Trophoblast cell (in vitro differentiated cells and primary cell): ENCODE measurements around the gene EVI5.
"Not testable (repeated sequence)": the region's sequence is repeated elsewhere in the genome, so short reads cannot be mapped to it uniquely, and the experiment has no call there.

ENCODE experiments used
- DNase-seq, 2 donors: peaks; one replicate each; pipeline ENCODE4 v3.0.0-alpha.2; 2016
- H2AFZ ChIP-seq: 2 replicates; pipeline ENCODE4 v1.6.1; 2013; ENCODE audit warnings: low read length, moderate library complexity, mild to moderate bottlenecking; ENCODE audit not compliant: insufficient read depth, poor library complexity
- H2AK5ac ChIP-seq: 2 replicates; pipeline ENCODE4 v1.6.1; 2013; ENCODE audit warnings: mild to moderate bottlenecking, low read length
- H2BK120ac ChIP-seq: 2 replicates; pipeline ENCODE4 v1.6.1; 2013; ENCODE audit warnings: low read length, mild to moderate bottlenecking, moderate library complexity; ENCODE audit not compliant: insufficient read depth, poor library complexity
- H2BK12ac ChIP-seq: 2 replicates; pipeline ENCODE4 v1.6.1; 2013; ENCODE audit warnings: mild to moderate bottlenecking, low read length, moderate library complexity
- H2BK5ac ChIP-seq: 2 replicates; pipeline ENCODE4 v1.6.1; 2013; ENCODE audit warnings: low read length, low read depth, moderate library complexity, mild to moderate bottlenecking; ENCODE audit not compliant: poor library complexity
- H3K14ac ChIP-seq: 2 replicates; pipeline ENCODE4 v1.6.1; 2013; ENCODE audit warnings: mild to moderate bottlenecking, low read length
- H3K18ac ChIP-seq: 2 replicates; pipeline ENCODE4 v1.6.1; 2013; ENCODE audit warnings: mild to moderate bottlenecking, low read length
- H3K23ac ChIP-seq: 2 replicates; pipeline ENCODE4 v1.6.1; 2013; ENCODE audit warnings: low read length
- H3K27ac ChIP-seq: 2 replicates; pipeline ENCODE4 v1.5.1; 2013; ENCODE audit warnings: low read depth, mild to moderate bottlenecking, inconsistent platforms, low read length, moderate library complexity
- H3K27me3 ChIP-seq: 2 replicates; pipeline ENCODE4 v1.6.1; 2013; ENCODE audit warnings: inconsistent platforms, mild to moderate bottlenecking, low read length, moderate library complexity; ENCODE audit not compliant: insufficient read depth
- H3K36me3 ChIP-seq, 2 experiments: 1 replicate in 1 of 2; 2 replicates in 1 of 2; pipeline ENCODE4 v1.6.1; 2013; ENCODE audit warnings: low read length in 2 of 2, mild to moderate bottlenecking in 2 of 2, moderate library complexity in 1 of 2; ENCODE audit not compliant: insufficient read depth in 2 of 2, control insufficient read depth in 1 of 2
- H3K4ac ChIP-seq: 2 replicates; pipeline ENCODE4 v1.6.1; 2013; ENCODE audit warnings: low read depth, mild to moderate bottlenecking, low read length, moderate library complexity
- H3K4me1 ChIP-seq, 2 experiments: 1 replicate in 1 of 2; 2 replicates in 1 of 2; pipeline ENCODE4 v1.6.1; 2013; ENCODE audit warnings: low read length in 2 of 2, mild to moderate bottlenecking in 2 of 2, moderate library complexity in 1 of 2; ENCODE audit not compliant: insufficient read depth in 2 of 2, control insufficient read depth in 1 of 2
- H3K4me2 ChIP-seq: 2 replicates; pipeline ENCODE4 v1.6.1; 2013; ENCODE audit warnings: inconsistent platforms, mild to moderate bottlenecking, low read length, moderate library complexity
- H3K4me3 ChIP-seq: 2 replicates; pipeline ENCODE4 v1.5.1; 2013; ENCODE audit warnings: mild to moderate bottlenecking, low read depth, low read length, inconsistent platforms
- H3K79me1 ChIP-seq: one replicate; pipeline ENCODE4 v1.6.1; 2013; ENCODE audit warnings: low read length
- H3K79me2 ChIP-seq: 2 replicates; pipeline ENCODE4 v1.6.1; 2013; ENCODE audit warnings: low read length, mild to moderate bottlenecking; ENCODE audit not compliant: control insufficient read depth, insufficient read depth, poor library complexity
- H3K9ac ChIP-seq: 2 replicates; pipeline ENCODE4 v1.6.1; 2013; ENCODE audit warnings: mild to moderate bottlenecking, low read length
- H3K9me3 ChIP-seq: 2 replicates; pipeline ENCODE4 v1.6.1; 2013; ENCODE audit warnings: low read depth, mild to moderate bottlenecking, control low read depth, inconsistent platforms, low read length; ENCODE audit not compliant: insufficient read depth
- H4K12ac ChIP-seq: 2 replicates; pipeline ENCODE4 v1.6.1; 2013; ENCODE audit warnings: low read depth, mild to moderate bottlenecking, low read length, moderate library complexity
- H4K8ac ChIP-seq: 2 replicates; pipeline ENCODE4 v1.6.1; 2013; ENCODE audit warnings: low read depth, mild to moderate bottlenecking, low read length, moderate library complexity
- H4K91ac ChIP-seq: one replicate; pipeline ENCODE4 v1.6.1; 2013; ENCODE audit warnings: low read depth, mild to moderate bottlenecking, low read length, moderate library complexity
- WGBS: extraction: QIAGEN DNeasy Blood & Tissue Kit; methylation state at CpG from one replicate; pipeline ENCODE4 v1.1.7; 2013; ENCODE audit warnings: missing lambda C conversion rate; ENCODE audit not compliant: insufficient read length, insufficient coverage; ENCODE audit errors: extremely low coverage; 5-methylcytosine and 5-hydroxymethylcytosine counted together

Gene EVI5

GRCh38 chr1:92749024-92749634, 35.8 kb downstream of the EVI5 start:
- no peak overlapping the region for H3K9ac ChIP-seq
- H3K18ac ChIP-seq, result no peak overlapping the region
- DNase-seq, result peak in 1 of 2 donors; percentile 87
- H2AFZ ChIP-seq, result no peak overlapping the region
- H3K14ac ChIP-seq, result no peak overlapping the region
- no peak overlapping the region for H3K27ac ChIP-seq
- no peak overlapping the region for H2AK5ac ChIP-seq
- no peak overlapping the region for H3K4me3 ChIP-seq
- peaks cover 5 to 8% of the 10 kb centered on the region in 2 experiments for H3K4me1 ChIP-seq
- no CpG with 5 or more reads among the region's 1 CpG for WGBS
- no peak overlapping the region for H2BK120ac ChIP-seq
- H4K12ac ChIP-seq, result no peak overlapping the region
- no peaks in the 10 kb centered on the region for H3K9me3 ChIP-seq
- no peaks in the 10 kb centered on the region for H3K79me2 ChIP-seq
- no peak overlapping the region for H2BK12ac ChIP-seq
- no peak overlapping the region for H2BK5ac ChIP-seq
- H3K27me3 ChIP-seq, result no peaks in the 10 kb centered on the region
- H3K4me2 ChIP-seq, result no peak overlapping the region
- no peaks in the 10 kb centered on the region for H3K79me1 ChIP-seq
- H3K36me3 ChIP-seq, result no peaks in the 10 kb centered on the region
- no peak overlapping the region for H4K8ac ChIP-seq
- H4K91ac ChIP-seq, result no peak overlapping the region
- no peak overlapping the region for H3K4ac ChIP-seq
- H3K23ac ChIP-seq, result no peak overlapping the region

- H3K79me1 ChIP-seq, result no peaks in the 10 kb centered on the region
- peaks cover 4 to 8% of the 10 kb centered on the region in 2 experiments for H3K4me1 ChIP-seq
- H3K14ac ChIP-seq, result no peak overlapping the region
- H4K91ac ChIP-seq, result peak overlapping the region; percentile 32
- no peak overlapping the region for H3K9ac ChIP-seq
- H2AFZ ChIP-seq, result peak overlapping the region; percentile 75
- H3K23ac ChIP-seq, result no peak overlapping the region
- H3K18ac ChIP-seq, result peak overlapping the region; percentile 8
- no peaks in the 10 kb centered on the region for H3K79me2 ChIP-seq
- WGBS, result no CpG with 5 or more reads among the region's 3 CpGs
- DNase-seq, result no peak
- H4K8ac ChIP-seq, result peak overlapping the region; percentile 49
- no peak overlapping the region for H4K12ac ChIP-seq
- no peaks in the 10 kb centered on the region for H3K36me3 ChIP-seq
- no peak overlapping the region for H3K27ac ChIP-seq
- H2AK5ac ChIP-seq, result no peak overlapping the region
- no peak overlapping the region for H3K4me3 ChIP-seq
- no peaks in the 10 kb centered on the region for H3K27me3 ChIP-seq
- no peaks in the 10 kb centered on the region for H3K9me3 ChIP-seq
- H2BK5ac ChIP-seq, result peak overlapping the region; percentile 13
- no peak overlapping the region for H3K4ac ChIP-seq
- no peak overlapping the region for H3K4me2 ChIP-seq
- H2BK120ac ChIP-seq, result no peak overlapping the region
- no peak overlapping the region for H2BK12ac ChIP-seq
Observed at GRCh38 chr1:92748138-92748537, 36.8 kb downstream of the EVI5 start.

DNA sequence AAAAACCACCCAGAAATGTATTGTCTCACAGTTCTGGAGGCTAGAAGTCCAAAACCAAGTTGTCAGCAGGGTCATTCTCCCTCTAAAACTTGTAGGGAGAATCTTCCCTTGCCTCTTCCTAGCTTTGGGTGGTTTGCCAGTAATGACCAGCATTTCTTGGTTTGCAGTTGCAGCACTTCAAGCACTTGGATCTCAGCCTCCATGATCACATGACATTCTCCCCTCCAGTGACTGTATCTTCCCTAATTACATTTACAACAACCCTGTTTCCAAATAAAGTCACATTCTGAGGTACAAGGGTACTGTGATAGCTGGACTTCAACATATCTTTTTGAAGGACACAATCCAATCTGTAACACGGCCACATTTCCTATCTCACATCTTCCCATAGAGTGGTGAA, 37.2 kb downstream of the EVI5 start:
- Histone ChIP-seq H3K27me3 (no peaks in the 10 kb centered on the region), H4K91ac (no peak overlapping the region), H3K4ac (no peak overlapping the region), H3K23ac (no peak overlapping the region), H3K9ac (no peak overlapping the region), H2AFZ (no peak overlapping the region), H2AK5ac (no peak overlapping the region), H2BK5ac (no peak overlapping the region), H4K8ac (no peak overlapping the region), H3K18ac (no peak overlapping the region), H2BK120ac (no peak overlapping the region), H3K79me2 (no peaks in the 10 kb centered on the region), H3K36me3 (no peaks in the 10 kb centered on the region), H2BK12ac (no peak overlapping the region), H3K79me1 (no peaks in the 10 kb centered on the region), H3K4me1 (peaks cover 3 to 6% of the 10 kb centered on the region in 2 experiments), H3K9me3 (no peaks in the 10 kb centered on the region), H3K4me3 (no peak overlapping the region), H3K4me2 (no peak overlapping the region), H4K12ac (no peak overlapping the region), H3K27ac (no peak overlapping the region), H3K14ac (no peak overlapping the region)
- DNase-seq, result no peak
- no CpG with 5 or more reads among the region's 1 CpG for WGBS

DNA sequence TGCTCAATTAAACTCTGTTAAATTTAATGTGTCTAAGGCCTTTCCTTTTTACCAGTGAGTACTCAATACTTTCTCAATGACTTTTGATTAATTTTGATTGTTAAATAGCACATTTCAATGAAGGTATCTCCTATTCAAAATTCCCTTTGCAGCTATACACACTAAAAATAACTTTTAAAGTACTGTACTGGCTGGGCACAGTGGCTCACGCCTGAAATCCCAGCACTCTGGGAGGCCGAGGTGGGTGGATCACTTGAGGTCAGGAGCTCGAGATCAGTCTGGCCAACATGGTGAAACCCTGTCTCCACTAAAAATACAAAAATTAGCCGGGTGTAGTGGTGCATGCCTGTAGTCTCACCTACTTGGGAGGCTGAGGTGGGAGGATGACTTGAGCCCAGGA, 38.7 kb downstream of the EVI5 start:
- not testable (repeated sequence) for H3K4me1 ChIP-seq, H2AFZ ChIP-seq, H3K79me2 ChIP-seq, H3K4me3 ChIP-seq, H2BK12ac ChIP-seq, H3K9ac ChIP-seq, H3K27me3 ChIP-seq, H3K18ac ChIP-seq, H2BK120ac ChIP-seq, H4K91ac ChIP-seq, H3K79me1 ChIP-seq, H4K12ac ChIP-seq, H3K27ac ChIP-seq, H3K36me3 ChIP-seq, H3K23ac ChIP-seq, DNase-seq, H3K14ac ChIP-seq, H3K4me2 ChIP-seq, H2BK5ac ChIP-seq, H3K9me3 ChIP-seq, H3K4ac ChIP-seq, H4K8ac ChIP-seq, H2AK5ac ChIP-seq
- WGBS, result no CpG with 5 or more reads among the region's 4 CpGs
